Epithelial cell of umbilical artery (primary cell): ENCODE data around the gene RASA4. TPM values are rescaled to one million over a fixed set of nuclear protein-coding genes. Genes with fewer than 3 reads are reported as not detected.

Experiments used
- total RNA-seq: library from RNA; depleted of rRNA; stranded (reverse); fragments of >200 nt; gene quantifications from 2 replicates; pipeline ENCODE4 v1.2.3, GENCODE V29; 2014

The RASA4 gene
- total RNA-seq, result 4.9 and 9.9 TPM in 2 replicates

GRCh38 chr7:102616507-102617125, at the start of gene RASA4:
Gene RASA4, minus strand, starts transcription at chr7:102616756. Its CDS starts 67 bp downstream, at chr7:102616689.

GRCh38 chr7:102649924-102650323, 33.4 kb upstream of the RASA4 start, which contains the start of gene SPDYE2B:
Gene SPDYE2B, plus strand, starts transcription at chr7:102650319. Its CDS starts 2,030 bp downstream, at chr7:102652349.

GRCh38 chr7:102642691-102643090, 26.1 kb upstream of the RASA4 start, which contains the start of gene UPK3BL1:
Gene UPK3BL1, minus strand, starts transcription at chr7:102642791. Its CDS starts 50 bp downstream, at chr7:102642741.

GRCh38 chr7:102572261-102573239, 44.0 kb downstream of the RASA4 start, which contains the start of gene POLR2J3:
Gene POLR2J3, minus strand, starts transcription at chr7:102572583. Its CDS starts 62 bp downstream, at chr7:102572521.

DNA sequence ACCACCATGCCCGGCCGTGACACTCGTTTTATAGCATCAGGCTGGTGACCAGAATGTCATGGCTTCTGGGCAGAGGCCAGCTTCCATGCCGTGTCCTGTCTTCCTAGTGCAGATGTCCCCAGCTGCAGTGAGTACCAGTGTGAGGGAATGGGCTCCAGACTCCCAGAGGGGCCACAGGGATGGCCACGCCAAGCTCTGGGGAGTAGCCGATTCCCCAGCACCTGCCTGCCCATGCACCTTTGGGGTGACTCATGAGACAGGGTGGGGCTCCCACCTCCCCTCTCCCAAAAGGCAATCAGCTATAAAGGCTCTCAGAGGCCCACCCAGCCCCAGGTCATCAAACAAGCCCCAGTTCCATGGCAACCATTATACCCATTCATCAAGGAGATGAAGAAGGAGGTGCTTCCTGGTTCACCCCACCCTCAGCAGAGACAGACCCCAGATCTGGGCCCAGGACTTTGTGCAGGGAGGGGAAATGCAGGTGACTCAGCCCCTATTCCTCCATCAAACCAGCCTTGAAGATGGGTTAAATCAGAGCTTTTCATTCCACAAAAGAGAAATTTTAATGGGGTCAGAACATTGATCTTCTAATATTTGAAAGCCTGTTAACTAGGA, 65.6 kb downstream of the RASA4 start, which contains the start of gene SPDYE2:
Gene SPDYE2, plus strand, starts transcription at position 419 of the 615 bp plus-strand sequence. CDS start 2,030 bp downstream, outside the sequence.

GRCh38 chr7:102543596-102543995, 73.0 kb downstream of the RASA4 start, which contains the start of gene UPK3BL2:
Gene UPK3BL2, minus strand, starts transcription at chr7:102543696. Its CDS starts 60 bp downstream, at chr7:102543636.

Other genes with a start within 250 kb of the RASA4 start
- gene PRKRIP1, start 220.4 kb downstream of the RASA4 start, total RNA-seq, result 10.4 and 18.5 TPM in 2 replicates
- 63.3 and 125 TPM in 2 replicates for gene ORAI2, start 183.2 kb downstream of the RASA4 start, total RNA-seq
- 12.0 and 13.0 TPM in 2 replicates for gene ALKBH4, start 151.9 kb downstream of the RASA4 start, total RNA-seq
- 31.3 and 33.8 TPM in 2 replicates for gene LRWD1, start 151.8 kb downstream of the RASA4 start, total RNA-seq
- gene POLR2J, start 137.8 kb downstream of the RASA4 start, total RNA-seq, result 21.9 and 41.9 TPM in 2 replicates
- 0.65 and 3.2 TPM in 2 replicates for gene RASA4B, start 99.0 kb downstream of the RASA4 start, total RNA-seq
- 0.65 and 1.1 TPM in 2 replicates for gene UPK3BL2, start 73.1 kb downstream of the RASA4 start, total RNA-seq
- not detected in 2 replicates for gene SPDYE2, start 65.5 kb downstream of the RASA4 start, total RNA-seq
- 16.6 and 19.3 TPM in 2 replicates for gene POLR2J3, start 44.2 kb downstream of the RASA4 start, total RNA-seq
- 1.9 and 3.0 TPM in 2 replicates for gene UPK3BL1, start 26.0 kb upstream of the RASA4 start, total RNA-seq
- not detected in 2 replicates for gene SPDYE2B, start 33.6 kb upstream of the RASA4 start, total RNA-seq
- 1.9 and 2.9 TPM in 2 replicates for gene POLR2J2, start 54.9 kb upstream of the RASA4 start, total RNA-seq
- gene FAM185A, start 132.2 kb upstream of the RASA4 start, total RNA-seq, result 6.5 and 12.5 TPM in 2 replicates